HEK293 (cell line): Measurements from ENCODE around the gene MISP.

Experiments used
- ATF2 ChIP-seq: fragments of 450-650 bp; formaldehyde crosslinking; IDR thresholded peaks from 2 replicates; pipeline ENCODE4 v1.5.1; 2016; ENCODE audit warnings: missing biosample characterization, missing genetic modification characterization, low read depth
- EGR2 ChIP-seq: fragments of 450-650 bp; formaldehyde crosslinking; IDR thresholded peaks from 2 replicates; pipeline ENCODE4 v1.5.1; 2016; ENCODE audit warnings: low read depth, missing biosample characterization, missing genetic modification characterization
- MYNN ChIP-seq: fragments of 450-650 bp; formaldehyde crosslinking; IDR thresholded peaks from 2 replicates; pipeline ENCODE4 v1.5.1; 2016; ENCODE audit warnings: missing biosample characterization, missing genetic modification characterization, borderline replicate concordance
- OVOL3 ChIP-seq: fragments of 450-650 bp; formaldehyde crosslinking; IDR thresholded peaks from 2 replicates; pipeline ENCODE4 v1.5.1; 2016; ENCODE audit warnings: missing biosample characterization, missing genetic modification characterization
- PATZ1 ChIP-seq: fragments of 450-650 bp; formaldehyde crosslinking; IDR thresholded peaks from 2 replicates; pipeline ENCODE4 v1.5.1; 2016; ENCODE audit warnings: missing biosample characterization, missing genetic modification characterization
- RBAK ChIP-seq: fragments of 450-650 bp; formaldehyde crosslinking; IDR thresholded peaks from 2 replicates; pipeline ENCODE4 v1.5.1; 2016; ENCODE audit warnings: missing biosample characterization, missing genetic modification characterization
- REPIN1 ChIP-seq: fragments of 450-650 bp; formaldehyde crosslinking; IDR thresholded peaks from 2 replicates; pipeline ENCODE4 v1.5.1; 2017; ENCODE audit warnings: missing biosample characterization, missing genetic modification characterization, low read depth
- REST ChIP-seq: fragments of 450-650 bp; formaldehyde crosslinking; IDR thresholded peaks from 2 replicates; pipeline ENCODE4 v1.5.1; 2016; ENCODE audit warnings: missing biosample characterization, missing genetic modification characterization
- TCF7L2 ChIP-seq: IDR thresholded peaks from 2 replicates; pipeline ENCODE4 v1.6.1; 2011; ENCODE audit warnings: low read depth, mild to moderate bottlenecking, inconsistent platforms, low read length, moderate library complexity, borderline replicate concordance
- ZBTB11 ChIP-seq: fragments of 450-650 bp; formaldehyde crosslinking; conservative IDR thresholded peaks from 2 replicates; pipeline ENCODE4 v1.5.1; 2016; ENCODE audit warnings: low read depth, missing biosample characterization, missing genetic modification characterization
- ZNF121 ChIP-seq: fragments of 450-650 bp; formaldehyde crosslinking; IDR thresholded peaks from 2 replicates; pipeline ENCODE4 v1.5.1; 2016; ENCODE audit warnings: missing biosample characterization, missing genetic modification characterization
- ZNF138 ChIP-seq: fragments of 450-650 bp; formaldehyde crosslinking; IDR thresholded peaks from 2 replicates; pipeline ENCODE4 v1.5.1; 2016; ENCODE audit warnings: missing biosample characterization, missing genetic modification characterization, borderline replicate concordance
- ZNF140 ChIP-seq: fragments of 450-650 bp; formaldehyde crosslinking; IDR thresholded peaks from 2 replicates; pipeline ENCODE4 v1.5.1; 2016; ENCODE audit warnings: missing biosample characterization, missing genetic modification characterization
- ZNF18 ChIP-seq: fragments of 450-650 bp; formaldehyde crosslinking; IDR thresholded peaks from 2 replicates; pipeline ENCODE4 v1.5.1; 2016; ENCODE audit warnings: missing biosample characterization, missing genetic modification characterization
- ZNF223 ChIP-seq: fragments of 450-650 bp; formaldehyde crosslinking; IDR thresholded peaks from 2 replicates; pipeline ENCODE4 v1.5.1; 2016; ENCODE audit warnings: missing biosample characterization, missing genetic modification characterization
- ZNF26 ChIP-seq: fragments of 450-650 bp; formaldehyde crosslinking; IDR thresholded peaks from 2 replicates; pipeline ENCODE4 v1.5.1; 2016; ENCODE audit warnings: missing biosample characterization, missing genetic modification characterization
- ZNF423 ChIP-seq: fragments of 450-650 bp; formaldehyde crosslinking; IDR thresholded peaks from 2 replicates; pipeline ENCODE4 v1.5.1; 2016; ENCODE audit warnings: missing biosample characterization, missing genetic modification characterization
- ZNF513 ChIP-seq: fragments of 450-650 bp; IDR thresholded peaks from 2 replicates; pipeline ENCODE4 v1.5.1; 2018; ENCODE audit warnings: missing biosample characterization, missing genetic modification characterization
- ZNF548 ChIP-seq: fragments of 450-650 bp; formaldehyde crosslinking; IDR thresholded peaks from 2 replicates; pipeline ENCODE4 v1.5.1; 2016; ENCODE audit warnings: missing biosample characterization, missing genetic modification characterization
- ZNF555 ChIP-seq: fragments of 450-650 bp; formaldehyde crosslinking; conservative IDR thresholded peaks from 2 replicates; pipeline ENCODE4 v1.5.1; 2017; ENCODE audit warnings: missing biosample characterization, mild to moderate bottlenecking, missing genetic modification characterization, inconsistent platforms
- ZNF561 ChIP-seq: fragments of 450-650 bp; IDR thresholded peaks from 2 replicates; pipeline ENCODE4 v1.5.1; 2018; ENCODE audit warnings: missing biosample characterization, missing genetic modification characterization, borderline replicate concordance
- ZNF645 ChIP-seq: fragments of 450-650 bp; formaldehyde crosslinking; IDR thresholded peaks from 2 replicates; pipeline ENCODE4; 2016; ENCODE audit warnings: missing biosample characterization, missing genetic modification characterization

Gene MISP

GRCh38 chr19:801030-801860, 50.3 kb downstream of the MISP start (continued):
- TF ChIP-seq PATZ1 (tag by site-specific recombination) (no peak; the same call in 1 of the 2 replicates), ZNF18 (no peak), MYNN (tag by site-specific recombination) (no peak), ZNF645 (no peak), ZBTB11 (tag by site-specific recombination) (peak; percentile 61), REST (tag by site-specific recombination) (no peak), ZNF121 (no peak), ZNF26 (tag by site-specific recombination) (no peak), ZNF513 (tag by site-specific recombination) (no peak), ZNF555 (tag by site-specific recombination) (no peak), ZNF138 (tag by site-specific recombination) (no peak), EGR2 (peak; percentile 39; the same call in 1 of the 2 replicates), RBAK (tag by site-specific recombination) (no peak), OVOL3 (no peak), ZNF423 (tag by site-specific recombination) (no peak), ZNF561 (tag by site-specific recombination) (no peak), ZNF140 (tag by site-specific recombination) (no peak), TCF7L2 (no peak), REPIN1 (tag by site-specific recombination) (no peak), ATF2 (tag by site-specific recombination) (no peak), ZNF223 (tag by site-specific recombination) (no peak), ZNF548 (no peak)
